ENCODE results near the gene OTUB2.

GRCh38 chr14:94051779-94052178 lies 25.6 kb downstream of the OTUB2 start:
- TF ChIP-seq POLR2A (IDR thresholded peaks at IDR 0.05; ENCODE audit: low read depth, low read length): peak; percentile 14; the same call in 1 of the 2 replicates
- TF ChIP-seq SPI1 (IDR thresholded peaks at IDR 0.05; ENCODE audit: low read depth, low read length): no peak
- no peak for TF ChIP-seq POLR2AphosphoS5 (IDR thresholded peaks at IDR 0.05; ENCODE audit: low read depth, low read length)
- TF ChIP-seq TAF1 (IDR thresholded peaks at IDR 0.05; ENCODE audit: low read depth, low read length): no peak
- TF ChIP-seq PAX5 (IDR thresholded peaks at IDR 0.05; ENCODE audit: insufficient read depth, low read length, severe bottlenecking): no peak
- no peak for TF ChIP-seq POU2F2 (IDR thresholded peaks at IDR 0.05; ENCODE audit: low read depth, low read length)
